ENCODE results near the gene NUDT22.
"Not testable (repeated sequence)": the region's sequence is repeated elsewhere in the genome, so short reads cannot be mapped to it uniquely, and the experiment has no call there.

Gene NUDT22

DNA sequence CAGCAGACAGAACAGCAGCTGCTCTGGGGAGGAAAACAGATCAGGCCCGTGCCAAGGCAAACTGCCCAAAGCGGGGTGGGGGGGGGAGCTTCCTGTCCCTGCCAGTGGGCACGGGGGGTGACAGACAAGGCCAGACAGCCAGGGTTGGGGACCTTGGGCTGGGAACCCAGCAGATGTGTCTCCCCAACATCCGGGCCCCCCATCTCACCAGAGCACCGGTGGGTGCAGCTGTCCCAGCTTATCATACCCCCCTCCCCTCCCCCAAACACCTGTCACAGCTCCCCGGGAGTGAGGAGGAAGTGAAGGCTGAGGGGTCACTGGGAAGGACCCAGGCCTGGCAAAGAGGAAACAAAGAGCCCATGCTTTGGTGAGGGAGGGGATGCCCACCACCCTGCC, 19.3 kb downstream of the NUDT22 start:
- no peak for FAIRE-seq

DNA sequence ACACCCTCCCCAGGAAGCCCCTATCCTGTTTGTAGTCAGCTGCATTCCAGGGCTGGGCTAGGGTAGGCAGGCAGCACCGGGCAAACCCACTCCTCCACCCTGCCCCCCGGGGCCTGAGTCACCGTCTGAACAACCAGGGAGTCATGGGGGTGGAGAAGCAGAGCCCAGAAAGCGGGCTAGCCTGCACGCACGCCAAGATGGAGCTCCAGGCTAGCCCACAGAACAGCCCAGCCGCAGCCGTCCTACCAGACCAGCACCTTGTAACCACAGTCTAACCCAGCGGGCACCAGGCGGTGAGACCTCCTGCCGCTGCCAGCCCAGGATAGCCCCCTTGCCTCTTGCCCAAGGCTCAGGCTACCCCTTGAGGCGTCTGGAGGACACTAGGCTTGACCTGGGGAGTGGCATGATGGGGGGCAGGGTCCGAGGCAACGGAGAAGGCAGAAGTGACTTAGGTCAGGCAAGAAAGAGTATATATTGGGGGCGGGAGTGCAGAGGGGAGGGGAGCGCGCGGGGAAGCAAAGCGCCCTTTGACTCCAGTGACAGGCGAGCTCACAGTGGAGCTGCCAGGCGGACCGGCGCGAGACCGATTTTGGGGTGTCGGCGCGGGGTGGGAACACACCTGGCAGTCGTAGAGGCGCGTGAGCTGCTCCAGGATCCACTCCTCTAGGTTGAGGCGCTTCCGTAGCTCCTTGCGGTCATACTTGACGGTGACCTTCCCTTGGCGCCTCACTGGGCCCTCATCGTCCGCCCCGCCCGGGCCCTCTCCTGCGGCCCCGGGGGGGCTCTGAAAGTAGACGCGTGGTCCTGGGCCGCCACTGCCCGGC, 19.9 kb downstream of the NUDT22 start:
- no peak for FAIRE-seq

DNA sequence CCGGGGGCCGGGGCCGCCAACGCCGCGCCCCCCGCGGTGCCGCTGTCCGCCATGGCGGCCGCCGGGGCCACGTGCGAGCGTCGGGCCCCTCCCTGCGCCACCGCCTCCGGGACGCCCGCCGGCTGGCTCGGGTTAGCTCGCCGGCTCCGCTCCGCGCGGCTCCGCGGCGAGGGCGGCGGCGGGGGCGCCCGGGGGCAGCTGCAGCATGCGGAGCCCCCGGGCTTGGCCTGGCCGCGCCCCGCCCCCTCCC, 20.5 kb downstream of the NUDT22 start:
- FAIRE-seq = not testable (repeated sequence)

DNA sequence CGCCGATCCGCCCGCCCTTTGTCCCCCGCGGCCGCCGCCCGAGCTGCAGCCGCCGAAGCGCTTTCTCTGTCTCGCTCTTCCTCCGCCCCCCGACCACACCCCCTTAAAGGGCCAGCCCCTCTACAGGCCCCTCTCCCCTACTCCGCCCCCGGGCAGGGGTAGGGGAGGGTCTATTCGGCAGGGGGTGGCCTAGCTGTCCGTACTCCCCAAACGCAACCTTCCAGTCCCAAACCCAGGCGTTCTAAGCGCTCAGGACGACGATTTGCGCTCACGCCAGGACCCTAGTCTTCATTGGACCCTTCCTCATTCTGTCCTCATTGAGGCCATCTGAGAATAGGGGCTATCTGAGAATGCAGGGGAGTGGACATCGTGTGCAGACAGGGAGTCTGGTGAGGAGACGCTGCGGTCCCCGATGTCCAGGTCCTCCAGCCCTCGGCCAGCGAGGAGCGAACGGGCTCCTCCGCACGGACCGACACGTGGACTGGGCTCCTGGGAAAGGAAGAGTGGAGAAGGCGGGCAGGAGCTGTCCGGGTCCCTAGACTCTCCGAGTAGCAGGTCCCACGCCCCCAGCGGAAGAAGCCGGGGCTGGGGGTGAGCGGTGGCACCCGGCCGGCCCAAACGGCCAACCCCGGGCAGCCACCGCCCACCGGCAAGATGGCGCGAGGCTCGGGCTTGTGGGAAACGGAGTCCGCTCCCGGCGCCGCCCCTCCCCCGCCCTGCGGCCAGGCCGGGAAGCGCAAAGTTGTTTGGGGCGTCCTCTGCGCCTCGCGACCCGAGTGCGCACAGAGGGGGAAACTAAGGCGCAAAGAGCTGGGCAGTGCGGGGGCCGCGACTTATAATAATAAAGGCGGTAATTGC, 21.0 kb downstream of the NUDT22 start, which contains the start of gene PPP1R14B:
PPP1R14B (minus strand) TSS at position 73 of the 858 bp plus-strand sequence. CDS start 270 bp downstream, outside the sequence.
- no peak for FAIRE-seq

DNA sequence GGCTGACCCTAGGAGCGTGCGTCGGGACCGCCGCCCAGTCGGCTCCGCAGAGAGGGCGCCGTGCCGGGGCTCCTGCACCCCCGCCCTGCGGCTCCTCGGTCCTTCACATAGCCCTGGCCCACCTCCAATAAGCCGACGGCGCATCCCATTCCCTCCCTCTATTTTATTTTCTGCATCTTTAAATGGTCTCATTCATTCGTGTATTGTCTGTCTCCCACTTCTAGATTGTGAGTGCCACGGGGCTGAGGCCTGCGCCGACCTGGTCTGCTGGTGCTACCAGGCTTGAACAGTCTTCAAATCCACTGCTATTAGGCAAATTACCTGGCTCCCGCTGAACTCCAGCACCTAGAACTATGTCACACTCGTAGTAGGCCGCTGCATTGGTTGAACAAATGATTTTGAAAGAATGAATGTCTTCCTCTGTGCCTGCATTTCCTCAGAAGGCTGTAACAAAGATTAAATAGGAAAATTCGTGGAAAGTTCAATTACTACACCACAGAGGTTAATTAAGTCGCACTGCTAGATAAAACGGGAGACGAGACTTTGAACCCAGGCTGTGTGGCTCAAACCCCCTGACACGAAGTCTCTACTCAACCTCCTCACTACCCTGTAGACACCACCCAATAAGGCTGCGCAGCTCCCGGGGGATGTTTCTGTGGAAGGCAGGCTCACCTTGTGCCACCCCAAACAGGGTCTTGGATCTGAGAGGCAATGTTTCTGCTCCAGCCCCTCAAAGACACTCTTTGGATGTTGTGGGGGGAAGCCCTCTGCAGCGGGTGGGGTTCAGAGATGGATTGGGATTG, 21.9 kb downstream of the NUDT22 start:
- FAIRE-seq = no peak

DNA sequence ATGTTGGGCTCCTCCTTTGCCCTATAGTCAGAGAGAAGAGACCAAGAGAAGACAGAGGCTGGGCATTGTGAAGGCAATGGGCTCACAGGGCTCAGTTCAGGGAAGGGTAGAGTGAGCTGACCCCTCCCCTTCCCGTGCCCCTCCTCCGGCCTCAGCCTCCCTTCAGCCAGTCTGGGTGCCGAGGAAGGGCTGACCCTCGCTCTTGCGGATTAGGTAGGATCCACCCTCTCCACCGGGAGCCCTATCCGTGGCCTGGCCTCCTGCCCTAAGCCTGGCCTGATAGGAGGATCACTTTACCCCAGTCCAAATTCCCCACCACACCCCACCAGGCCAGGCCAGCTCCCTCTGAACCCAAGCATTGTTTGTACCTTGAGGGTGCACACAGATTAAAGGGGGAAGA, 22.5 kb downstream of the NUDT22 start:
- no peak for FAIRE-seq

DNA sequence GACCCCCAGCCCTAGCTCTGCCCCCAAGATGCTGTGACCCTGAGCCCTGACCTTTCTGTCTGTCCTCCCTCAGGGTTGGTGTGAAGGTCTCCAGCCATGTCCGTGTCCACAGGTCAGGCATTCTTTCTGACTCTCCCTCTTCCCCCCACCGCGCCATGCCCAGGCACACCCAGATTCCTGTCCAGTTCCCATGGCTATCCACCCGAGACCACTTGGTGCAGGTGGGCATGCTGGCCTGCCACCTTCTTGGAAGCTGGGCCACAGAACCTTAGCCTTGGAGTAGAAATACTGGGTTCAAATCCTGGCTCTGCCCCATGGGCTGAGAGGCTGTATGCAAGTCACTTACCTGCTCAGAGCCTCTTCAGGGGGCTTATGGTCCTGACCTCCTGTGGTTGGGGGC, 23.0 kb downstream of the NUDT22 start:
- no peak for FAIRE-seq

DNA sequence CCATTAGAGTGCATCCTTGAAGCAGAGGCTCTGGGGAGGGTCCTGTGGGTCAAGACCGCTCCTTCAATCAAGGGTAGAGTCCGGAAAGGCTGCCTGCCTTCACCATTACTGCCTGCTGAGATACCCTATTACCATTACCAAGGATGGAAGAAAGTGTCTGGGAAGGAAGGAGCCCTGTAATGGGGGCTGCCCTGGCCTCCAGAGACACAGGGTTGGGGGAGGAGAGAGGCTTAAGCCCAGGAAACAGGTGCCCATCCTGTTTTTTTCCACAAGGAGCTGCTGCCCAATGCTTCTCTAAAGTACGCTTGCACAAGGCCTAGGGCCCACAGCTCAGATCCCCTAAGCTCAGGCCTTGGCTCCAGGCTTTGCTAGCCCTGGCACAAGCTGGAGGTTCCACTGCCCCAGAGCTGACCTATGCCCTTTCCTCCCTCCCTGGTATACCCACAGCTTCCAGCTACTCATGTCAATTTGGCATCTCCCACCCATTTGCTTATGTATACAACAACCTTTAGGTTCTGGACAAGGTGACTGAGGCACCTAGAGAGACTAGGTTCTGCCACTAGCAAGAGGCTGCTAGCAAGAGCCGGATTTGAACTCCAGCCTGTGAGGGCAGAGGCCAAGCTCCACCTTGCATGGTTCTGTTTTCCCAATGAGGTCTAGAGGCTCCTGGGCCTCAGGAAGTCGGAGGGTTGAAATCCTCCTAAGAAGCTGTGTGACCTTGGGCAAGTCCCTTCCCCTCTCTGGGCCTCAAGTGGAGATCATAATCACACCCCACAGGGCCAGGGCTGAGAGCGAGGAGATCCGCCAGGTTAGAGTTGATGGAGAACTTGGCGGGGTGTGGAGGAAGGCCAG, 23.7 kb downstream of the NUDT22 start:
- no peak for FAIRE-seq

DNA sequence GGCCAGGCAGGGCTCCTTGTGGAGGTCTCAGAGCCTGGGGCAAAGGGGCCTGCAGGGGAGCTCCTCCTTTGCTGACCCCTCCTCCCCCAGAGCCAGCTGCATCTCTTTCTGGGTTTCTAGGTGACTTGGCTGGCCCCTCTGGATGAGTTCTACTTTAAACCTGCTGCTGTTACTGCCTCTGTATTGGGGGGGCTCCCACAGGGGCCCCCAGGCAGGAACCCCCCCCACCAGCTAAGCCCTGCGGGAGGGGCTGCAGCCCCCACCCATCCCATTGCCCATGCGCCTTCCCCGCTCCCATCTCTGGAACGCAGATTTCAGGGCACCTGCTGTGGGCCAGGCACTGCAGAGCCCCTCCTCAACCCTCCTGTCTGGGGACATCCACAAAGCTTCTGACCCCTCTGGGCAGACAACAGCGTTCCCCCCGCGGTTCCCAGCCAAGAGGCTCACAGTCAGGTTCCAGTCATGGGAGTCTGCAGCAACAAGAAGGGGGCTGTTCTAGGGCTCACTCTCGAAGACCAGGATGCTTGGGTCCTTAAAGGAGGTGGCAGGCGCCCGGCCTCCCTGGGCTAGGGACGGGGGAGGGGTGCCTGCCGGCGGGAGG, 24.4 kb downstream of the NUDT22 start:
- FAIRE-seq = no peak

DNA sequence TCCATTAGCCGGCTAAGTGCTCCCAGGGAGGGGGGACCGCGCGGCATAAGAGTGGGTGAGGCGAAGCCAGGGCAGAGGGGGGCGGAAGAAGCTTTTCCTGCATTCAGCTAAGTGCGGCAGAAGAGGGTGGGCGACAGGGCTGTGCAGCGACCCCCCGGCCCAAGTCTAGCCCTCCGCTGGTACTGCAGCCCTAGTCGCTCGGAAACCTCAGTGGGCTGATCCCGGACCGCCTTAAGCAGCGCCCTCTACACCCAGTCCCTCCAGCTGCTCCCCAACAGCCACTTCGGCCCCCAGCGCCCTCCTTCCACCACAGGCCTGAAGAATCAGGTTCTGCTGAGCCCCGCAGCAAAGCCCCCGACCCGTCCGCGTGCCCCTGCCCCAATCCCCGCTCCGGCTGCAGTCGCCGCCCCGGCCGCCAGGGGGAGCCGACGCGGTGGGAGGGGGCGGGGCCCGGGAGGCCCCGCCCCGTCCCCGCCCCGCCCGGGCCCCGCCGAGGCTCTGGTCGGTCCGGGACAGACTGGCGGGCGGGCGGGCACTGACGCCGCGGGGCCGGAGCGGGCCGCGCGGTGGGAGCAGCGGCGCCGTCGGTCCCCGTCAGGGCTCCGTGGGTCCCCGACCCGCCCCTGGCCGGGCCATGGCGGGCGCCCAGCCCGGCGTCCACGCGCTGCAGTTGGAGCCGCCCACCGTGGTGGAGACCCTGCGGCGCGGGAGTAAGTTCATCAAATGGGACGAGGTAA, 25.1 kb downstream of the NUDT22 start, which contains the start of gene PLCB3:
PLCB3 (plus strand) TSS at position 515 of the 737 bp plus-strand sequence; CDS start at position 635, 120 bp downstream.
- no peak for FAIRE-seq

DNA sequence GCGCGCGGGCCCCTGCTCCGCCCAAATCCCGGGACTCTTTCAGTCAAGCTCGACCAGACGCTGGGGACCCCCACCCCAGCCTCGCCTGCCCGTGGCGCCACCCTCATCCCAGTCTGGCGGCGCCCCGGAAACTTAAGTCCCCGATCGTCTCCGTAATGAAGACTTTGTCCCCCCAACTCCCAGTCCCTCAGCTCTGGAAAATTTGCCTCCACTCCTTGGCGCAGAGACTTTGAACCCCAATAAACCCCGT, 25.6 kb downstream of the NUDT22 start:
- FAIRE-seq = no peak

DNA sequence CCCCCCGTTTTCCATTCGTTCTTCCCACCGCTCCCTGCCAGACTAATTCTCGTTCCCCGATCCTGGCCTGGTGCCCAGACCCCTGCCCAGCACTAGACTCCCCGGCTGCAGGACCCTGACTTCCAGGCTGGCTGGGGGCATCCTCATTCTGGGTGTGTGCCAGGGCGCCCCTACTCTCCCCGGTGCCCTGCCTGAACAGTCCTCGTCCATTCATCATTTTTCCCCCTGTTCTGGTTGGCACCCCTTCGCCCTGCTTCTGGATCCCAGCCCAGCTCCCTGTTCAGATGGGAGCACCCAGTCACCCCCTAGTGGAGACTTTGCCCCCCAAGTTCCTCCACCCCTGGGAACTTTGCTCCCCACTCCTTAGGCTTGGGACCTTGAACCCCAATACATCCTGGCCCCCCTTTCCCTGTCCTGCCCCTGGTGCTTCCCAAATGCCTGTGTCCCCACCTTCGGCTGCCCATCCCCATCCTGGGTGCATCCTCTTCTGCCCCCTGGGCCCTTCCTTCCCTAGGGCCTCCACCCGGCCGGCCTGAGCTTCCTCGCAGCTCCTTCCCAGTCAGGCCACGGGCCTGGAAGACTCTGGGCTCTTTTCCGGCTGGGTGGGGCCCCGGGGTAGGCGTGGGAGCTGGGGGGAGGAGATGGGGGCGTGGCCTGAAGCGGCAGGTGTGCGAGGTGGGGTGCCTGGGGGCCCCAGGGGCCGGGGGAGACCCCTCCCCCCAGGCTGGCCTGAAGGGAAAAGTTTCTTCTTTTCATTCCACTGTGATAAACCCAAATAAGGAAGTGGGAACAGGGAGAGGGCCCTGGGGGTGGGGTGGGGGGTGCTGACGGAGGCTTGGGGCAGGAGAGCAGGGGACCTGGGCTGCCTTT, 26.2 kb downstream of the NUDT22 start:
- FAIRE-seq = no peak

DNA sequence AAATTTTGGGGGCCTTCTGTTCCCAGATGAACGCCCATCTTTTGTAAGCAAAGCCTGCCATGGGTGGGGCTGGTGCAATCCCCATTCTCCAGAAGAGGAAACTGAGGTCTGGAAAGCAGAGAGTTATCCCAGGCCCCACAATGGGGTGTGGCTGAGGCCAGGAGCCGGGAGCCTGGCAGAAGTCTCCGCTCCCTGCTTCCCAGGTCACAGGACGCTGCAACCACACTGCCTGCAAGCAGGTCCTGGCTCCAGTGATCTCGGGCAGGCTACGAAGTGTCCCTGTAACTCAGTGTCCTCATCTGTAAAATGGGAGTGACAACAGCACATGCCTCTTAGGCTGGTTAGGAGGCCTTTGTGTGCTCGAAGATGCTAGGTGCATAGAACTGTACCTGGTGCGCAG, 27.0 kb downstream of the NUDT22 start:
- no peak for FAIRE-seq

DNA sequence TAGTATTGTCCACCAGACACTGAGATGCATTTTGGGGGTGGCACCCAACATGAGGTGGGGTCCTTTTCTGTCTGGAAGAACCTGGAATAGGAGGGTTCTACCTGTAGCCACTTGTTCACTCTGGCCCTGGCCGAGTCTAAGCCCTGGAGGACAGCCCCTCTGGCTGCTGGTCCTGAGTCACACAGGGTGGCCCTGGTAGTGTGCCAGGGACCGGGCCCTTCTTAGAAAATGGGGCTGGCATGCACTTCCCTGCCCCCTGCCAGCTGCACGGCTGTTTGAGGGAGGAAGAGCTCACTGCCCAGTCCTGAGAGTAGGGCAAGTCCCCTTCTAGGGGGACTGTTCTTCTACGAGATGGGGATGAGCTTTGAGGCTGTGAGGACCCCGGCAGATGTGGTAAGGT, 27.4 kb downstream of the NUDT22 start:
- FAIRE-seq = no peak

DNA sequence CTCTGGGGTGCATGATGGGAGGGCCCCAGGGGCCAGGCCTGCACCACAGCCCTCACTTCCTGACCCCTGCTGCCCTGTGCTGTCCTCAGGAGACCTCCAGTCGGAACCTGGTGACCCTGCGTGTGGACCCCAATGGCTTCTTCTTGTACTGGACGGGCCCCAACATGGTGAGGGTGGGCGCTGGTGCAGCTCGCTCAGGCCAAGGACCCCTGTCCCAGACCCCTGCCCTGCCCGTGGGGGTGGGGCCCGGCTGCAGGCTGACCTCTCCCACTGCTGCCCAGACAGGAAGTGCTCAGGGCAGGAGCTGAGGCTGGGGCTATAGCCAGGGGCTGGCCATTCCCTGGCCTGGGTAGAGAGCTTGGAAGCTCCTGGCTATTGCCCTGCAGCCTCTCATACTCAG, 28.3 kb downstream of the NUDT22 start:
- FAIRE-seq = no peak

DNA sequence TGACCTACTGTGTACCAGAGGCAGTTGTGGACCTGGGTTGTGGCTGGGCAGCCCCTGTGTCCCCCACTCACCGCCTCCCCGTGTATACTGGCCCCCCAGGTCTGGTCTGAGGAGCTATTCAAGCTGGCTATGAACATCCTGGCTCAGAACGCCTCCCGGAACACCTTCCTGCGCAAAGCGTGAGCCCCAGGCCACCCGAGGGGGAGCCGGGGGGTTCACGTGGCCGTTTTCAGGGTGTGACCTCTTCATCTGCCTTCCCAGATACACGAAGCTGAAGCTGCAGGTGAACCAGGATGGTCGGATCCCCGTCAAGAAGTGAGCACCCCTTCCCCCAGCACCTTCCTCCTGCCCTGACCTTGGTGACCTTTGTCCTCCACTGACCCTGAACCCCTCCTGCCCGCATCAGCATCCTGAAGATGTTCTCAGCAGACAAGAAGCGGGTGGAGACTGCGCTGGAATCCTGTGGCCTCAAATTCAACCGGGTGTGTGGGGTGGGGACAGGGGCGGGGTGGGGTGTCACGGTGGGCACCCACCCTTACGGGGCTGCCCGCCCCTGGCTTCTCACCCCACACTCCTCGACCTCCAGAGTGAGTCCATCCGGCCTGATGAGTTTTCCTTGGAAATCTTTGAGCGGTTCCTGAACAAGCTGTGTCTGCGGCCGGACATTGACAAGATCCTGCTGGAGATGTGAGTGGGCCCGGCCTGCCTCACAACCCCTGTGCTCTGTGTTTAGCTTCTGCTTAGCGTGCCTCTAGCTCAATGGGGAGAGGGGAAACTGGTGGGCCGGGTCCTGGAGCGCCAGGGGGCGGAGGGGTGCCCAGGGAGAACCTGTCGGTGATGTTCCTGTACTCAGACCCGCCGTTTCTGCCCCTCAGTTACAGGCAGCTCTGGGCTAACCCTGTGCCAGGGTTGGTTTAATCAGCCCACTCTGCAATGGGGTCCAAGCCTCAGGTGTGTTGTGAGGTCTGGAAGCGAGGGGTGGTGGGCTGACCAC, 29.4 kb downstream of the NUDT22 start:
- FAIRE-seq = no peak

DNA sequence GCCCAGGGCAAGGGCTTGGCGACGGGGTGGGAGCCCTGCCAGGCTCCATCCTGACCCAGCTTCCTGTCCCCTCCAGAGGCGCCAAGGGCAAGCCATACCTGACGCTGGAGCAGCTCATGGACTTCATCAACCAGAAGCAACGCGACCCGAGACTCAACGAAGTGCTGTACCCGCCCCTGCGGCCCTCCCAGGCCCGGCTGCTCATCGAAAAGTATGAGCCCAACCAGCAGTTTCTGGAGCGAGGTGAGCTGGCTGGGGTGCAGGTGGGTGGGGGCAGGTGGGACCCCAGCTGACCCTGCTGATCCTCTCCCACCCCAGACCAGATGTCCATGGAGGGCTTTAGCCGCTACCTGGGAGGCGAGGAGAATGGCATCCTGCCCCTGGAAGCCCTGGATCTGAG, 30.2 kb downstream of the NUDT22 start:
- no peak for FAIRE-seq

DNA sequence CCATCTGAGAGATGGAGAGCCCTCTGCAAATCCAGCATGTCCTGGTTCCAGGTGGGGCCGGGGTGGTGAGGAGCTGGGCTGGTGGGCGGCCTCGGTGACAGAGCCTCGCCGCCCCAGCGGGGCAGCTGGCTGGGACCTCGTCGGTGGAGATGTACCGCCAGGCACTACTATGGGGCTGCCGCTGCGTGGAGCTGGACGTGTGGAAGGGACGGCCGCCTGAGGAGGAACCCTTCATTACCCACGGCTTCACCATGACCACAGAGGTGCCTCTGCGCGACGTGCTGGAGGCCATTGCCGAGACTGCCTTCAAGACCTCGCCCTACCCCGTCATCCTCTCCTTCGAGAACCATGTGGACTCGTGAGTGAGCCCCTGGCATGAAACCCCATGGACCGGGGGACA, 32.3 kb downstream of the NUDT22 start:
- no peak for FAIRE-seq

DNA sequence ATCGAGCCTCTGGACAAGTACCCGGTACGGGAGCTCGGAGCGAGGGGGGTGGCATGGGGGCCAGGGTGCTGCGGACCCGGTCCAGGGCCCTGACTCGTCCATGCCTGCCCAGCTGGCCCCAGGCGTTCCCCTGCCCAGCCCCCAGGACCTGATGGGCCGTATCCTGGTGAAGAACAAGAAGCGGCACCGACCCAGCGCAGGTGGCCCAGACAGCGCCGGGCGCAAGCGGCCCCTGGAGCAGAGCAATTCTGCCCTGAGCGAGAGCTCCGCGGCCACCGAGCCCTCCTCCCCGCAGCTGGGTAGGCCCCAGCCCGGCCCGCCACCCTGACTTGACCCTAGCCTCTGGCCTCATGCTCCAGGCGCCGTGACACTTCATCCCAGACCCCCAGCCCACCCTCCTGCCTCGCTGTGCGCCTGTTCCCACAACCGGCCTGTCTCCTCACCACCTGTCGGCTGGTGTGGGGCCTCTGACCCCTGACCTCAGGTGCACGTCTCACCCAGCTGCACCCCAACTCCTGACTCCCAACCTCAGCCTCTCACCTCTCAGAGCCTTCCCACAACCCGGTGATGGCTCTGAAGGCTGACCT, 33.0 kb downstream of the NUDT22 start:
- FAIRE-seq = no peak

Measured in endometrium (tissue), 2 donors.